Astrocyte of the hippocampus (primary cell): Measurements from ENCODE around the gene GP1BA.
"Not testable (repeated sequence)": the region's sequence is repeated elsewhere in the genome, so short reads cannot be mapped to it uniquely, and the experiment has no call there.

Experiments used
- DNase-seq: peaks from one replicate; pipeline ENCODE4 v3.0.0; 2011; ENCODE audit warnings: low read depth, low spot score

Gene GP1BA

DNA sequence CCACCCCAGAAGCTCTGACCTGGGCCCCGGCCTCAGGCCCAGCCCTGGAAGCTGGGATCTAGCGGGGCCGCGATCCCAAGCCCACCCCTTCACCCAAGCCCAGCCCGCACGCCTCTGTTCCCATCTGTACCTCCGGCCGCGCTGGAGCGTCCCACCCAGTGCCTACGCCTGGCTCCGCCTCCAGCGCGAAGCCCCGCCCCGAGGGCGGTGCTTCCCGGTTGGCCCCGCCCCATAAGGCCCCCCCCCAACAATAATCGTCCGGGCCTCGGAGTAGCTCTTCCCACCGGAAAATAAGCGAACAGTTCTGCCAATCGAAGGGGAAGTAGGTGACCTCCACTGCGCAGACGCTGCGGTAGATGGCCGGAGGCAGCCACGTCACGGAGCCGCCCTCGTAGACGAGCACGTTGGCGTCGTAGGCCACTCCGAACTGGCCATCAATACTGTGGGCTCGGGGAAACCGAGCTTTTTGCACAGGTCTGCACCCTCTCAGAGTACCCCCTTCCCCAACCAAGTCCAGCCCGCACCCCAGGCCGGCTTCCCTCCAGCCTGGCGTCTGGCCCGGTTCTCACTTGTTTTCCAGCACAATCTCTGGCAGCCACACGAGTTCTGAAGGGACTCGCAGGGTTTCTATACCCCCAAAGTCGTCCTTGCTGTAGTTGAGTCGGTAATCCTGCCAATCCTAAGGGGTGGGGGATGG is 30.3 kb upstream of the GP1BA start:
- no peak for DNase-seq

DNA sequence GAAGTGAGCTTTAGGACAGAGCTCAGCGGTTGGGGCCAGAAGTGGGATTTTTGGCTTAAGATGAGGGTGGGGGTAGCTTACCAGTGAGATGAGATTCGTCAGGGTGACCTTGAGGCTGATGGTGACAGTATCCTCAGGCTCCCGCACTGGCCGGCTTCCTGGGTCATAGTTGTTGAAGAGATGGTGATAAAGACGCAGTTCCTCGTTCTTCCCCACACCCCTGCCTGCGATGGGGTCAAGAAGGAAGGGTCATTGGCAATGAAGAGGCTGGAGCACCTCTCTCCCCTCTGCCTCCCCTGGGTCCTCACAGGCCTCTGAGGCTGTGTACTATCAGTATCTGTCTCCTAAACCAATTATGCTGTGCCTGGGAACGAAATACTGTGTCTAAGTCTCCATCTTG is 29.5 kb upstream of the GP1BA start:
- no peak for DNase-seq

- peak; percentile 85 for DNase-seq
Measured at GRCh38 chr17:4903051-4903818, 28.8 kb upstream of the GP1BA start, which contains the start of gene CHRNE. TSS of gene CHRNE (minus strand) at chr17:4903098. CDS start at chr17:4903063, 35 bp downstream.

DNA sequence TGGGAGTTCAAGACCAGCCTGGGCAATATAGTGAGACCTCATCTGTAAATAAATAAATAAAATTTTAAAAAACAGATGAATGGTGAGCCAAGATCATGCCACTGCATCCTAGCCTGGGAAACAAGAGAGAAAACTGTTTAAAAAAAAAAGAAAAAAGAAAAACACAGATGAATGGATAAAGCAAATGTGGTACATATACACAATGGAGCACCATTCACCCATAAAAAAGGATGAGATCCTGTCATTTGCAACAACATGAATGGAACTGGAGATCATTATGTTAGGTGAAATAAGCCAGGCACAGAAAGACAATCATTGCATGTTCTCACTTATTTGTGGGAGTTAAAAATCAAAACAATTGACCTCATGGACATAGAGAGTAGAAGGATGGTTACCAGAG is 25.4 kb upstream of the GP1BA start:
- DNase-seq, result not testable (repeated sequence)

GRCh38 chr17:4908301-4908700 is 23.8 kb upstream of the GP1BA start:
- no peak for DNase-seq

GRCh38 chr17:4908711-4909496 is 23.2 kb upstream of the GP1BA start:
- peak; percentile 94 for DNase-seq

DNA sequence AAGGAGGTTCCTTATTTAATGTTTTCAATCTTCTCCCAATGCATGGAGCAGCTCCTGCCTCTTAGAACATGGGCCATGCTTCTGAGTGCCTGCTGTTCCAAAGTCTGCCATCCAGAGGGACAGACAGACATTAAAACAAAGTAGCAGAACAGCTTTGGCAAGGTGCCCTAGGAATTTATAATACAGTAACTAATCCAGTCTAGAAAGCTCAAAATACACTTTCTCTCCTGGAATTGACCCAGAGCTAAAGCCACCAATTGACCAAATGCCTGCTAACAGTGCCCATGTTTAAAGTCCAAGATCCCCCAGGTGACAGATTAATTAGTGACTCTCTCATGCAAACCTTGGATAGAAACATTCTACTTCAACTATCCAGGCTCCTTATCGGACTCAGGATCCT is 18.1 kb upstream of the GP1BA start:
- DNase-seq, result no peak

DNA sequence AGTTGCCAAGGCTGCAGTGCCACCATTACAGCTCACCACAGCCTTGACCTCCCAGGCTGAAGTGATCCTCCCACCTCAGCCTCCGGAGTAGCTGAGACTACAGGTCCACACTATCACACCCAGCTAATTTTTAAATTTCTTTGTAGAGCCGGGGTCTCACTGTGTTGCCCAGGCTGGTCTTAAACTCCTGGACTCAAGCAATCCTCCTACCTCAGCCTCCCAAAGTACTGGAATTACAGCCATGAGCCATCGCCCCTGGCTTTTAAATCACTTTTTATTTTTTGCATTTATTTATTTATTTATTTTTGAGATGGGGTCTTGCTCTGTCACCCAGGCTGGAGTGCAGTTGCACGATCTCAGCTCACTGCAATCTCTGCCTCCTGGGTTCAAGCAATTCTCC is 17.5 kb upstream of the GP1BA start:
- not testable (repeated sequence) for DNase-seq

DNA sequence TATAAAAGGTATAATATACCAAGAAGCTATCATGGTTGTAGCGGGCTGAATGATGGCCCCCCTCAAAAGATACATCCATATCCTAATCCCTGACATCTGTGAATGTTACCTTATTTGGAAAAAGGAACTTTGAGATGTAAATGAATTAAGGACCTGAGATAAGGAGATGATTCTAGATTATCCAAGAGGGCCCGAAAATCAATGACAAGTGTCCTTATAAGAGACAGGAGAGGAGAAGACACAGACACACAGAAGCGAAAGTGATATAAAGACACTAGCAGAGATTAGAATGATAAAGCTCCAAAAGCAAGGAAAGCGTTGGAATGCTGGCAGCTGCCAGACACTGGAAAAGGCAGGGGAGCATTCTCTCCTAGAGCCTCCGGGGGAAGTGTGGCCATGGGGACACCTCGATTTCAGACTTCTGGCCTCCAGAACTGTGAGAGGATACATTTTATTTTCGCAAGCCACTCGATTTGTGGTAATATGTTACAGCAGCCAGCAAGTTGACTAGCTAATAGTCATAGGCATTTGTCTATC is 12.5 kb upstream of the GP1BA start:
- no peak for DNase-seq

DNA sequence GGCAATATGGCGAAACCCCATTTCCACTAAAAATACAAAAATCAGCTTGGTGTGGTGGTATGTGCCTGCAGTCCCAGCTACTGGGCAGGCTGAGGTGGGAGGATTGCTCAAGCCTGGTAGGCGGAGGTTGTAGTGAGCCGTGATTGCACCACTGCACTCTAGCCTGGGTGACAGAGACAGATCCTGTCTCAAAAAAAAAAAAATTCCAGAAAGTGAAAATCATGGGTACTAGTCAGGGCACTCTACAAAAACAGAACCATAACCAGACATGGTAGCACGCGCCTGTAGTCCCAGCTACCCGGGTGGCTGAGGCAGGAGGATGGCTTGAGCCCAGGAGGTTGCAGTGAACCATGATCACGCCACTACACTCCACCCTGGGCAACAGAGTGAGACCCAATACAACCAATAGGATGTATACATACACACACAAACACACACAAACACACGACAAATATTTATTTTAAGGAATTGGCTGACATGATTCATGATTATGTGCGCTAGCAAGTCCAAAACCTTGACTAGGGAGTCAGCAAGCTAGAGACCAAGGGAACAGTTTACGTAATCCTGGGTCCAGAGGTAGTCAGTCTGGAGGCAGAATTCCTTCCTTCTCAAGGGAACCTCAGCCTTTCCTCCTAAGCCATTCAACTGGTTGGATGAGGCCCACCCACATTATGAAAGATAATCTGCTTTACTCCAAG is 11.6 kb upstream of the GP1BA start:
- DNase-seq, result no peak

DNA sequence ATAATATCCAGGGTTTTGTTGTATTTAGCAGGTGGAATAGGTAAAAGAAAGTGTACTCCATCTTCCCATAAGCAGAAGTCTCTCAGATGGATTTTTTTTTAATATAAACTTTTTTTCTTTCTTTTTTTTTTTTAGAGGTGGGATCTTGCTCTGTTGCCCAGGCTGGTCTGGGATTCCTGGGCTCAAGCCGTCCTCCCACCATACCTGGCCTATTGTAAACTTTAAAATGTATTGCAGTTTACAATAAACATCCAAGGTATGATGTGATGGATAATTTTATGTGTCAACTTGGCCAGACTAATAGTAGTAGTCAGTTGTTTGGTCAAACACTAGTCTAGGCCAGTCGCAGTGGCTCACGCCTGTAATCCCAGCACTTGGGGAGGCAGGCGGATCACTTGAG is 10.8 kb upstream of the GP1BA start:
- no peak for DNase-seq

- not testable (repeated sequence) for DNase-seq
Measured at GRCh38 chr17:4926577-4927335, 5.3 kb upstream of the GP1BA start.

DNA sequence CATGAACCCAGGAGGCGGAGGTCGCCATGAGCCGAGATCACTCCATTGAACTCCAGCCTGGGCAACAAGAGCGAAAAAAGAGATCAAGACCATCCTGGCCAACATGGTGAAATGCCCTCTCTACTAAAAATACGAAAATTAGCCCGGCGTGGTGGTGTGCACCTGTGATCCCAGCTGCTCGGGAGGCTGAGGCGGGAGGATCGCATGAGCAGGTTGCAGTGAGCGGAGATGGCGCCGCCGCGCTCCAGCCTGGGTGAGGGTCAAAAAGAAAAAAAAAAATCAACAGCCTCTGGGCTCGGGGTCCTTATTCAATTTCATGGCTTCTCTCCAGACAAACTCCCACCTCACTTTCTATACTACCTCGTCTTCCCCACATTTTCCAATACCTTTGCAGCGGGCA is 3.2 kb upstream of the GP1BA start:
- no peak for DNase-seq

GRCh38 chr17:4932756-4933155 is 679 bp downstream of the GP1BA start:
- no peak for DNase-seq

DNA sequence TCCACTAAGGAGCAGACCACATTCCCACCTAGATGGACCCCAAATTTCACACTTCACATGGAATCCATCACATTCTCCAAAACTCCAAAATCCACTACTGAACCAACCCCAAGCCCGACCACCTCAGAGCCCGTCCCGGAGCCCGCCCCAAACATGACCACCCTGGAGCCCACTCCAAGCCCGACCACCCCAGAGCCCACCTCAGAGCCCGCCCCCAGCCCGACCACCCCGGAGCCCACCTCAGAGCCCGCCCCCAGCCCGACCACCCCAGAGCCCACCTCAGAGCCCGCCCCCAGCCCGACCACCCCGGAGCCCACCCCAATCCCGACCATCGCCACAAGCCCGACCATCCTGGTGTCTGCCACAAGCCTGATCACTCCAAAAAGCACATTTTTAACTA is 1.6 kb downstream of the GP1BA start:
- DNase-seq, result no peak

GRCh38 chr17:4934173-4934979 is 2.3 kb downstream of the GP1BA start:
- DNase-seq, result peak; percentile 78

DNA sequence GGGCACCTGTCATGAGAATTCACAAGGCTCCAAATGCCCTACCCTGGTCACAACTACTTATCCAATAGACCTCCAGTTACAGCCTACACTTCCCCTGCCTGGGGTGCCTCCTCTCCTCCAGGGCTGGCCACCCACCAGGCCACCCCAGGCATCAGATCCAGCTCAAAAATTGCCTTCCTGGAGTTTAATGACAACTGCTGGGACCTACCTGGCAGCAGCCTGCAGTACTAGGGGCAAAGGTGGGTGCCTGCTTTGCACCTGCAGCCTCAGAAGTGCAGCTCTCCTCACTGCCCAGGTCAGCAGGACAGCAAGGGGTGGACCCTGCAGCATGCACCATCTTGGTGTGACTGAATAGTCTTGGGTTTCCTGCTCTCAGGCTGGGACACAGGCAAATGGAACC is 3.6 kb downstream of the GP1BA start:
- no peak for DNase-seq

- no peak for DNase-seq
Measured at GRCh38 chr17:4936436-4936835, 4.4 kb downstream of the GP1BA start.

- no peak for DNase-seq
Measured at GRCh38 chr17:4937553-4937952, 5.5 kb downstream of the GP1BA start.

DNA sequence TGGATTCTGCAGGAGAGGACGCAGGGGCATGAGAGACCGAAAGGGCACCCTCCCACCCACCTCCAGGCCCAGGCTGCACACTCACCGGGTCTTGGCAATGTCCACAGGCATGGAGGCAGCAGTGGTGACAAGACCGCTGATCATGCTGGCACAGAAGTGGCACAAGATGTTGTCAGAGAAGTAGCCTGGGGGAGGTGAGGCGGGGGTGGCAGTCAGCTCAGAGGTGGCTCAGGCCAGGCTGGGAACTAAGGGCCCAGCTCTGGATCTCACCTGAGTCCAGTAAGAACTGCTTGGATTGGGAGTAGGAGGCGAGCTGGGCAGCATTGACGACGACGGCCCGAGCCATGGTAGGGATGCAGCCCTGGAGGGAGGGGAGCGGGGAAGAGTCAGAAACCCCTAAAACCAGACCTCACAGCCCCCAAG is 6.0 kb downstream of the GP1BA start:
- no peak for DNase-seq
